Neuron (in vitro differentiated cells): ENCODE measurements around the gene CST8.

ENCODE experiments used
- H2AFZ ChIP-seq: one replicate; pipeline ENCODE4 v1.6.1; 2013; ENCODE audit warnings: low read depth, mild to moderate bottlenecking, inconsistent platforms, low read length, moderate library complexity
- H3K27me3 ChIP-seq: one replicate; pipeline ENCODE4 v1.6.1; 2013; ENCODE audit warnings: low read length; ENCODE audit not compliant: insufficient read depth
- H3K36me3 ChIP-seq: one replicate; pipeline ENCODE4 v1.6.1; 2013; ENCODE audit warnings: low read length; ENCODE audit not compliant: insufficient read depth
- H3K4me1 ChIP-seq: one replicate; pipeline ENCODE4 v1.6.1; 2013; ENCODE audit warnings: low read length; ENCODE audit not compliant: insufficient read depth
- H3K4me3 ChIP-seq: 2 replicates; pipeline ENCODE4 v1.5.1; 2013; ENCODE audit warnings: mild to moderate bottlenecking, low read length, moderate library complexity
- H3K9me3 ChIP-seq: one replicate; pipeline ENCODE4 v1.6.1; 2013; ENCODE audit warnings: low read length

CST8 gene

GRCh38 chr20:23490817-23491216 lies at the start of gene CST8:
CST8 (plus strand) TSS chr20:23491117; CDS start chr20:23491668, 551 bp downstream.
- Histone ChIP-seq H3K4me3 (no peak within 1 kb of the TSS), H3K4me1 (no peaks in the 10 kb centered on the region), H3K9me3 (no peaks in the 10 kb centered on the region), H2AFZ (no peak within 1 kb of the TSS), H3K27me3 (no peaks in the 10 kb centered on the region), H3K36me3 (no peaks in the 10 kb centered on the region)

- H3K4me3 ChIP-seq: no peak overlapping the region
- peaks cover 14% of the 10 kb centered on the region for H3K27me3 ChIP-seq
- no peak overlapping the region for H2AFZ ChIP-seq
- no peaks in the 10 kb centered on the region for H3K9me3 ChIP-seq
- H3K36me3 ChIP-seq: no peaks in the 10 kb centered on the region
- H3K4me1 ChIP-seq: no peaks in the 10 kb centered on the region
Measured at GRCh38 chr20:23441850-23442313, 49.0 kb upstream of the CST8 start.

- H3K9me3 ChIP-seq: no peaks in the 10 kb centered on the region
- no peak overlapping the region for H3K4me3 ChIP-seq
- peaks cover 14% of the 10 kb centered on the region for H3K27me3 ChIP-seq
Measured at GRCh38 chr20:23442436-23442835, 48.5 kb upstream of the CST8 start.

GRCh38 chr20:23444859-23445258 lies 46.1 kb upstream of the CST8 start:
- H3K4me3 ChIP-seq: no peak overlapping the region
- H3K27me3 ChIP-seq: peaks cover 5% of the 10 kb centered on the region
- no peak overlapping the region for H2AFZ ChIP-seq
- H3K4me1 ChIP-seq: no peaks in the 10 kb centered on the region
- H3K36me3 ChIP-seq: no peaks in the 10 kb centered on the region
- H3K9me3 ChIP-seq: no peaks in the 10 kb centered on the region

More at GRCh38 chr20:23442436-23442835, 48.5 kb upstream of the CST8 start:
- Histone ChIP-seq H3K36me3 (no peaks in the 10 kb centered on the region), H2AFZ (no peak overlapping the region), H3K4me1 (no peaks in the 10 kb centered on the region)

- Histone ChIP-seq H3K36me3 (no peaks in the 10 kb centered on the region), H3K4me3 (no peak overlapping the region), H2AFZ (no peak overlapping the region), H3K4me1 (no peaks in the 10 kb centered on the region), H3K27me3 (no peaks in the 10 kb centered on the region), H3K9me3 (no peaks in the 10 kb centered on the region)
Measured at GRCh38 chr20:23445596-23446217, 45.2 kb upstream of the CST8 start.

- H3K4me1 ChIP-seq: no peaks in the 10 kb centered on the region
- no peaks in the 10 kb centered on the region for H3K9me3 ChIP-seq
- no peaks in the 10 kb centered on the region for H3K36me3 ChIP-seq
- no peaks in the 10 kb centered on the region for H3K27me3 ChIP-seq
- H2AFZ ChIP-seq: no peak overlapping the region
- H3K4me3 ChIP-seq: no peak overlapping the region
Measured at GRCh38 chr20:23446505-23446904, 44.4 kb upstream of the CST8 start.

- H3K36me3 ChIP-seq: no peaks in the 10 kb centered on the region
- no peak overlapping the region for H2AFZ ChIP-seq
- H3K9me3 ChIP-seq: no peaks in the 10 kb centered on the region
- peaks cover 4% of the 10 kb centered on the region for H3K27me3 ChIP-seq
- no peaks in the 10 kb centered on the region for H3K4me1 ChIP-seq
- H3K4me3 ChIP-seq: no peak overlapping the region
Measured at GRCh38 chr20:23448167-23448566, 42.8 kb upstream of the CST8 start.

- no peaks in the 10 kb centered on the region for H3K9me3 ChIP-seq
- no peak overlapping the region for H2AFZ ChIP-seq
- H3K4me1 ChIP-seq: no peaks in the 10 kb centered on the region
- no peaks in the 10 kb centered on the region for H3K36me3 ChIP-seq
- peaks cover 4% of the 10 kb centered on the region for H3K27me3 ChIP-seq
- H3K4me3 ChIP-seq: no peak overlapping the region
Measured at GRCh38 chr20:23449421-23449820, 41.5 kb upstream of the CST8 start.

GRCh38 chr20:23450877-23451276 lies 40.0 kb upstream of the CST8 start:
- Histone ChIP-seq H2AFZ (no peak overlapping the region), H3K27me3 (peaks cover 4% of the 10 kb centered on the region), H3K4me3 (no peak overlapping the region), H3K4me1 (no peaks in the 10 kb centered on the region), H3K36me3 (no peaks in the 10 kb centered on the region), H3K9me3 (no peaks in the 10 kb centered on the region)

- H3K36me3 ChIP-seq: no peaks in the 10 kb centered on the region
- H2AFZ ChIP-seq: no peak overlapping the region
- H3K9me3 ChIP-seq: no peaks in the 10 kb centered on the region
- H3K27me3 ChIP-seq: peaks cover 4% of the 10 kb centered on the region
- H3K4me1 ChIP-seq: no peaks in the 10 kb centered on the region
- H3K4me3 ChIP-seq: no peak overlapping the region
Measured at GRCh38 chr20:23451956-23452487, 38.9 kb upstream of the CST8 start.

GRCh38 chr20:23452776-23453175 lies 38.1 kb upstream of the CST8 start, which contains the start of gene CST11:
CST11 (minus strand) TSS chr20:23452876; CDS start chr20:23452811, 65 bp downstream.
- H3K9me3 ChIP-seq: no peaks in the 10 kb centered on the region
- H3K4me3 ChIP-seq: no peak within 1 kb of the TSS
- no peaks in the 10 kb centered on the region for H3K36me3 ChIP-seq
- no peak within 1 kb of the TSS for H2AFZ ChIP-seq
- H3K27me3 ChIP-seq: peaks cover 4% of the 10 kb centered on the region
- H3K4me1 ChIP-seq: no peaks in the 10 kb centered on the region

GRCh38 chr20:23453549-23454543 lies 37.1 kb upstream of the CST8 start:
- no peaks in the 10 kb centered on the region for H3K36me3 ChIP-seq
- H3K9me3 ChIP-seq: no peaks in the 10 kb centered on the region
- H3K4me1 ChIP-seq: no peaks in the 10 kb centered on the region
- peaks cover 4% of the 10 kb centered on the region for H3K27me3 ChIP-seq
- no peak overlapping the region for H2AFZ ChIP-seq
- no peak overlapping the region for H3K4me3 ChIP-seq

GRCh38 chr20:23454816-23455215 lies 36.1 kb upstream of the CST8 start:
- peaks cover 4% of the 10 kb centered on the region for H3K27me3 ChIP-seq
- H2AFZ ChIP-seq: no peak overlapping the region
- no peaks in the 10 kb centered on the region for H3K4me1 ChIP-seq
- H3K36me3 ChIP-seq: no peaks in the 10 kb centered on the region
- no peak overlapping the region for H3K4me3 ChIP-seq
- H3K9me3 ChIP-seq: no peaks in the 10 kb centered on the region
